HCT116 (cell line): Measurements from ENCODE around the gene TEX12. TPM values are rescaled to one million over a fixed set of nuclear protein-coding genes. Genes with fewer than 3 reads are reported as not detected.

Source experiments
- ATAC-seq: fragments of 200-7000 bp; cut with Tn5 transposase; 2 replicates; pipeline ENCODE4 v1.9.1; 2020; ENCODE audit warnings: mild to moderate bottlenecking, moderate library complexity
- BruUV-seq: library from RNA; stranded (reverse); fragments of 400-500 nt; replicated peaks from 2 replicates; lab custom pipeline; 2021; lab: Mats Ljungman, UMichigan
- CTCF ChIA-PET: fragments of 300-600 bp; sonication (Branson Sonifier 250); formaldehyde crosslinking; loops from one replicate; lab custom pipeline; 2021; ENCODE audit warnings: antibody characterized with exemption; lab: Charles Lee
- POLR2A ChIA-PET: fragments of 300-600, 350-600 bp; sonication (Branson Sonifier 250); formaldehyde crosslinking; loops from one replicate; lab custom pipeline; 2021; ENCODE audit warnings: antibody characterized with exemption; lab: Charles Lee
- RAD21 ChIA-PET, 2 experiments: fragments of 300-600 bp; sonication (Branson Sonifier 250); formaldehyde crosslinking; loops; one replicate each; lab custom pipeline; 2023; ENCODE audit warnings: low total read pairs in 2 of 2; ENCODE audit not compliant: uncharacterized antibody in 2 of 2, unreplicated experiment in 2 of 2, low non-redundant PET in 1 of 2; lab: Charles Lee
- DNase-seq: peaks from one replicate; pipeline ENCODE4 v3.0.0-alpha.2; 2010; ENCODE audit warnings: low read depth, low spot score
- H2AFZ ChIP-seq: fragments of 200-600 bp; shearing (Covaris generic), sonication (generic); 2 replicates; pipeline ENCODE4 v1.6.1; 2017; ENCODE audit warnings: low read depth, mixed run types, mixed read lengths, antibody characterized with exemption, low read length; ENCODE audit not compliant: poor library complexity, severe bottlenecking
- H3K27ac ChIP-seq: 2 replicates; pipeline ENCODE4 v1.5.1; 2012; ENCODE audit warnings: low read depth, low read length
- H3K27me3 ChIP-seq: fragments of 200-600 bp; sonication (generic); 2 replicates; pipeline ENCODE4 v1.6.1; 2016; ENCODE audit warnings: mixed run types, low read length, mixed read lengths; ENCODE audit not compliant: insufficient read depth
- H3K36me3 ChIP-seq, 2 experiments: fragments of 200-500 bp in 1 of 2; fragments of 200-600 bp in 1 of 2; sonication (Bioruptor generic) in 1 of 2; sonication (generic) in 1 of 2; 2 replicates each; pipeline versions ENCODE4 v1.5.1 to v1.6.1; 2014 to 2016; ENCODE audit warnings: low read length in 2 of 2, inconsistent platforms in 1 of 2, mixed read lengths in 1 of 2, mixed run types in 1 of 2; ENCODE audit not compliant: insufficient read depth in 2 of 2, control insufficient read depth in 1 of 2
- H3K4me1 ChIP-seq, 2 experiments: fragments of 200-600 bp in 1 of 2; sonication (generic) in 1 of 2; 2 replicates each; pipeline versions ENCODE4 v1.5.1 to v1.6.1; 2012 to 2017; ENCODE audit warnings: low read length in 2 of 2, inconsistent platforms in 1 of 2, mild to moderate bottlenecking in 1 of 2, mixed read lengths in 1 of 2, mixed run types in 1 of 2, moderate library complexity in 1 of 2; ENCODE audit not compliant: insufficient read depth in 2 of 2, control insufficient read depth in 1 of 2
- H3K4me2 ChIP-seq: fragments of 200-600 bp; sonication (generic); 2 replicates; pipeline ENCODE4 v1.6.1; 2017; ENCODE audit warnings: mixed run types, low read length, mixed read lengths
- H3K4me3 ChIP-seq, 2 experiments: fragments of 200-600 bp in 1 of 2; sonication (generic) in 1 of 2; replicated peaks in 1 of 2; 2 replicates each; pipeline ENCODE4 v1.5.1; 2011 to 2016; ENCODE audit warnings: low read length in 2 of 2, control low read depth in 1 of 2, low read depth in 1 of 2, mild to moderate bottlenecking in 1 of 2, mixed read lengths in 1 of 2, mixed run types in 1 of 2
- H3K79me2 ChIP-seq: fragments of 200-600 bp; sonication (generic); 2 replicates; pipeline ENCODE4 v1.6.1; 2017; ENCODE audit warnings: mild to moderate bottlenecking, mixed run types, low read length, moderate library complexity, mixed read lengths; ENCODE audit not compliant: insufficient read depth
- H3K9ac ChIP-seq: fragments of 200-600 bp; sonication (generic); 2 replicates; pipeline ENCODE4 v1.6.1; 2016; ENCODE audit warnings: low read length, mixed read lengths
- H3K9me2 ChIP-seq: fragments of 200-600 bp; sonication (generic), shearing (Covaris generic); 2 replicates; pipeline ENCODE4 v1.6.1; 2017; ENCODE audit warnings: mixed run types, mild to moderate bottlenecking, moderate library complexity; ENCODE audit not compliant: insufficient read depth
- H3K9me3 ChIP-seq, 2 experiments: fragments of 200-500 bp in 1 of 2; fragments of 200-600 bp in 1 of 2; sonication (Bioruptor generic) in 1 of 2; sonication (generic) in 1 of 2; 2 replicates each; pipeline ENCODE4 v1.6.1; 2014 to 2017; ENCODE audit warnings: low read length in 2 of 2, mixed read lengths in 2 of 2, inconsistent platforms in 1 of 2, low read depth in 1 of 2, mild to moderate bottlenecking in 1 of 2, mixed run types in 1 of 2, moderate library complexity in 1 of 2; ENCODE audit not compliant: control insufficient read depth in 1 of 2, insufficient read depth in 1 of 2
- H4K20me1 ChIP-seq: fragments of 200-600 bp; sonication (generic), shearing (Covaris generic); 2 replicates; pipeline ENCODE4 v1.6.1; 2017; ENCODE audit warnings: mixed run types, mild to moderate bottlenecking, moderate library complexity; ENCODE audit not compliant: insufficient read depth
- CEBPB ChIP-seq: IDR thresholded peaks from 2 replicates; pipeline ENCODE4 v1.6.1; 2012; ENCODE audit warnings: low read depth
- CTCF ChIP-seq, 3 experiments: fragments of 200-600 bp in 1 of 3; sonication (generic) in 1 of 3; IDR thresholded peaks in 2 of 3; conservative IDR thresholded peaks in 1 of 3; 2 replicates each; pipeline ENCODE4 v1.5.1; 2012 to 2017; ENCODE audit warnings: low read depth in 2 of 3, low read length in 2 of 3, antibody characterized with exemption in 1 of 3, borderline replicate concordance in 1 of 3, control low read depth in 1 of 3, mild to moderate bottlenecking in 1 of 3, mixed read lengths in 1 of 3, mixed run types in 1 of 3, moderate library complexity in 1 of 3; ENCODE audit not compliant: insufficient read depth in 1 of 3
- EGR1 ChIP-seq: IDR thresholded peaks from 2 replicates; pipeline ENCODE4 v1.6.1; 2012; ENCODE audit warnings: low read depth
- ELF1 ChIP-seq: IDR thresholded peaks from 2 replicates; pipeline ENCODE4 v1.6.1; 2012; ENCODE audit warnings: low read depth, borderline replicate concordance
- POLR2A ChIP-seq: IDR thresholded peaks from 2 replicates; pipeline ENCODE4 v1.7.0; 2011; ENCODE audit warnings: borderline replicate concordance; ENCODE audit not compliant: insufficient read depth, insufficient read length; ENCODE audit errors: extremely low read depth
- POLR2AphosphoS5 ChIP-seq: IDR thresholded peaks from 2 replicates; pipeline ENCODE4 v1.6.1; 2011; ENCODE audit warnings: mild to moderate bottlenecking, low read depth, low read length, moderate library complexity
- RAD21 ChIP-seq: IDR thresholded peaks from 2 replicates; pipeline ENCODE4 v1.6.1; 2012; ENCODE audit warnings: low read depth, mild to moderate bottlenecking
- SP1 ChIP-seq: IDR thresholded peaks from 2 replicates; pipeline ENCODE4 v1.6.1; 2012; ENCODE audit warnings: low read depth
- SRF ChIP-seq: IDR thresholded peaks from 2 replicates; pipeline ENCODE4 v1.6.1; 2012; ENCODE audit warnings: low read depth
- ZFX ChIP-seq: fragments of 450-650 bp; IDR thresholded peaks from 2 replicates; pipeline ENCODE4 v1.6.1; 2017
- intact Hi-C: fragments of 100-400 bp; cut with micrococcal nuclease; formaldehyde crosslinking; loops from 2 replicates; pipeline ENCODE4 v1.10.0; 2022
- total RNA-seq: library from RNA; stranded (reverse); gene quantifications from one replicate; pipeline ENCODE4 v1.2.1, GENCODE V29; 2021; ENCODE audit not compliant: unreplicated experiment

Gene TEX12
- total RNA-seq, 1 experiment from 2014 or later = not detected

DNA sequence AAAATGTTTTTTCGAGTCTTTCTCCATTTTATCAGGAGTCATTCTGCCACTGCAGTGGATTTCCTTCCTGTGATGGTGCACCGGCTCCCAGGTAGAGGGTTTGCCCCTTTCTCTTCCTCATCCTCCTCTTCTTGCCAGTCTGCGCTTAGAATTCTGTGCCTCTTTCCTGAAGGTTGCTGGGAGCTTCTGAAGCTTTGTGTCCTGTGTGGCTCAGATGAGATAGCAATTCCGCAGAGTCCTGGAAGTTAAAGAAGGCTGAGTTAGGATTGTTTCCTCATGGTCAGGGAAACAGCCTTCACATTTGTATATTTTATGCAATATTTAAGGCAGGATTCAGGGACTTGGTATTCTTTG lies 8.4 kb downstream of the TEX12 start:
- CTCF ChIA-PET = interaction anchor here (0.6 to 1.4 kb wide), 5 partner anchors 11 to 62 kb away, joined by 3 to 16 read pairs (median 10); partner anchors contain the start of gene IL18
- no peaks in the 10 kb centered on the region for H4K20me1 ChIP-seq
- intact Hi-C loops = loop anchor here (1.0 to 5.0 kb wide), 3 partner anchors 55 to 243 kb away; no protein-coding TSS in a partner anchor
- H2AFZ ChIP-seq = peak overlapping the region; percentile 82
- H3K4me1 ChIP-seq = peaks cover 7 to 33% of the 10 kb centered on the region in 2 experiments; a peak in 3 of 4 replicates
- H3K36me3 ChIP-seq = no peaks in the 10 kb centered on the region
- POLR2A ChIA-PET = no interaction called here
- peak overlapping the region; percentile 71 for H3K4me2 ChIP-seq
- RAD21 ChIA-PET = interaction anchor here in 1 of 2 experiments (1.4 kb wide), 1 partner anchor 62 kb away, joined by 11 read pairs; no protein-coding TSS in a partner anchor
- TSS peak; percentile 64 for BruUV-seq
- no peaks in the 10 kb centered on the region for H3K9me3 ChIP-seq
- TF ChIP-seq CTCF (IDR thresholded peaks at IDR 0.05 in 2 of 3, conservative IDR thresholded peaks at IDR 0.05 in 1 of 3; ENCODE audit: borderline replicate concordance in 1 of 3, insufficient read depth in 1 of 3, low read depth in 2 of 3, low read length in 2 of 3) (no peak), SRF (no peak), ZFX (no peak), RAD21 (no peak), SP1 (no peak), POLR2AphosphoS5 (no peak), ELF1 (no peak), EGR1 (no peak), POLR2A (no peak), CEBPB (no peak)
- peak overlapping the region; percentile 34 for H3K9ac ChIP-seq
- peak overlapping the region; percentile 29 to 49 for H3K4me3 ChIP-seq
- H3K27ac ChIP-seq = no peak overlapping the region
- no peaks in the 10 kb centered on the region for H3K79me2 ChIP-seq
- no peaks in the 10 kb centered on the region for H3K9me2 ChIP-seq
- H3K27me3 ChIP-seq = no peaks in the 10 kb centered on the region
- DNase-seq (no peak), ATAC-seq (peak; percentile 58)
